Measurements from ENCODE around the gene CFAP251.

DNA sequence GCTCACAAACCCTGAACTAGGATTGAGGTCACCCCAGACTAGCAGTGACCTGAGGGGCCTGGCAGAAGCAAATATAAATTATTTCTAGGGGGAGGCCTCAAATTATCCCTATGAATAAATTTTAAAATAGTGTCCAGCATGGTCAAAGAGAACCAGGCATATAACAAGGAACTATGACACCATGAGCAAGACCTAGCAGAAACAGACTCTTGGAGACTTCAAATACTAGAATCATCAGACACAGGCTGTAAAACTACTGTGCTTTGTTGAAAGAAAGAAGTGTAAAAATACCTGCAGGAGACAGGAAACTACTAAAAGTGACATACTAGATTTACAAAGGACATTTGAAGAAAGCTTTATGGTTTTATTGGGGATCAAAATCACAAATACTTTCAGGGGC is 100.1 kb downstream of the CFAP251 start:
- TF ChIP-seq, protein P1, sequence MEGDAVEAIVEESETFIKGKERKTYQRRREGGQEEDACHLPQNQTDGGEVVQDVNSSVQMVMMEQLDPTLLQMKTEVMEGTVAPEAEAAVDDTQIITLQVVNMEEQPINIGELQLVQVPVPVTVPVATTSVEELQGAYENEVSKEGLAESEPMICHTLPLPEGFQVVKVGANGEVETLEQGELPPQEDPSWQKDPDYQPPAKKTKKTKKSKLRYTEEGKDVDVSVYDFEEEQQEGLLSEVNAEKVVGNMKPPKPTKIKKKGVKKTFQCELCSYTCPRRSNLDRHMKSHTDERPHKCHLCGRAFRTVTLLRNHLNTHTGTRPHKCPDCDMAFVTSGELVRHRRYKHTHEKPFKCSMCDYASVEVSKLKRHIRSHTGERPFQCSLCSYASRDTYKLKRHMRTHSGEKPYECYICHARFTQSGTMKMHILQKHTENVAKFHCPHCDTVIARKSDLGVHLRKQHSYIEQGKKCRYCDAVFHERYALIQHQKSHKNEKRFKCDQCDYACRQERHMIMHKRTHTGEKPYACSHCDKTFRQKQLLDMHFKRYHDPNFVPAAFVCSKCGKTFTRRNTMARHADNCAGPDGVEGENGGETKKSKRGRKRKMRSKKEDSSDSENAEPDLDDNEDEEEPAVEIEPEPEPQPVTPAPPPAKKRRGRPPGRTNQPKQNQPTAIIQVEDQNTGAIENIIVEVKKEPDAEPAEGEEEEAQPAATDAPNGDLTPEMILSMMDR (IDR thresholded peaks at IDR 0.05; ENCODE audit: extremely low read depth in 1 of 2, insufficient read depth in 1 of 2, low read depth in 1 of 2, low read length in 2 of 2), result no peak
- no peak for TF ChIP-seq POLR2AphosphoS5 (IDR thresholded peaks at IDR 0.05; ENCODE audit: insufficient read depth, low read depth, low read length)
